Measurements from ENCODE around the gene GREB1.

- TF ChIP-seq EZH2 (IDR thresholded peaks at IDR 0.05; ENCODE audit: borderline replicate concordance, insufficient read depth, low read depth, low read length, poor library complexity, severe bottlenecking), result no peak
- TF ChIP-seq, protein P1, sequence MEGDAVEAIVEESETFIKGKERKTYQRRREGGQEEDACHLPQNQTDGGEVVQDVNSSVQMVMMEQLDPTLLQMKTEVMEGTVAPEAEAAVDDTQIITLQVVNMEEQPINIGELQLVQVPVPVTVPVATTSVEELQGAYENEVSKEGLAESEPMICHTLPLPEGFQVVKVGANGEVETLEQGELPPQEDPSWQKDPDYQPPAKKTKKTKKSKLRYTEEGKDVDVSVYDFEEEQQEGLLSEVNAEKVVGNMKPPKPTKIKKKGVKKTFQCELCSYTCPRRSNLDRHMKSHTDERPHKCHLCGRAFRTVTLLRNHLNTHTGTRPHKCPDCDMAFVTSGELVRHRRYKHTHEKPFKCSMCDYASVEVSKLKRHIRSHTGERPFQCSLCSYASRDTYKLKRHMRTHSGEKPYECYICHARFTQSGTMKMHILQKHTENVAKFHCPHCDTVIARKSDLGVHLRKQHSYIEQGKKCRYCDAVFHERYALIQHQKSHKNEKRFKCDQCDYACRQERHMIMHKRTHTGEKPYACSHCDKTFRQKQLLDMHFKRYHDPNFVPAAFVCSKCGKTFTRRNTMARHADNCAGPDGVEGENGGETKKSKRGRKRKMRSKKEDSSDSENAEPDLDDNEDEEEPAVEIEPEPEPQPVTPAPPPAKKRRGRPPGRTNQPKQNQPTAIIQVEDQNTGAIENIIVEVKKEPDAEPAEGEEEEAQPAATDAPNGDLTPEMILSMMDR (IDR thresholded peaks at IDR 0.05), result no peak
Measured at GRCh38 chr2:11639503-11639902, 105.7 kb downstream of the GREB1 start.

Data from B cell (primary cell).